ENCODE results near the gene CCDC7.
"Not testable (repeated sequence)": the region's sequence is repeated elsewhere in the genome, so short reads cannot be mapped to it uniquely, and the experiment has no call there.

The CCDC7 gene

GRCh38 chr10:32471232-32471631 lies 25.3 kb downstream of the CCDC7 start:
- Histone ChIP-seq H3K9me3 (ENCODE audit: control insufficient read depth, low read length) (no peaks in the 10 kb centered on the region), H3K27ac (no peak overlapping the region), H3K27me3 (ENCODE audit: control insufficient read depth, insufficient read depth, low read length) (no peaks in the 10 kb centered on the region), H3K9ac (no peak overlapping the region), H3K4me2 (ENCODE audit: low read length) (no peak overlapping the region), H3K4me1 (no peaks in the 10 kb centered on the region), H3K79me2 (no peaks in the 10 kb centered on the region), H2AFZ (no peak overlapping the region), H3K4me3 (ENCODE audit: low read depth, low read length) (no peak overlapping the region), H3K36me3 (ENCODE audit: control insufficient read depth, insufficient read depth, low read length) (no peaks in the 10 kb centered on the region)
- no peak for TF ChIP-seq CTCF (IDR thresholded peaks at IDR 0.05)

GRCh38 chr10:32477499-32477898 lies 31.6 kb downstream of the CCDC7 start:
- no peaks in the 10 kb centered on the region for H3K9me3 ChIP-seq (ENCODE audit: control insufficient read depth, low read length)
- H2AFZ ChIP-seq = no peak overlapping the region
- H3K4me2 ChIP-seq (ENCODE audit: low read length) = no peak overlapping the region
- H3K36me3 ChIP-seq (ENCODE audit: control insufficient read depth, insufficient read depth, low read length) = no peaks in the 10 kb centered on the region
- no peaks in the 10 kb centered on the region for H3K27me3 ChIP-seq (ENCODE audit: control insufficient read depth, insufficient read depth, low read length)
- no peak for TF ChIP-seq CTCF (IDR thresholded peaks at IDR 0.05)
- H3K27ac ChIP-seq = no peak overlapping the region
- H3K79me2 ChIP-seq = no peaks in the 10 kb centered on the region
- no peak overlapping the region for H3K4me3 ChIP-seq (ENCODE audit: low read depth, low read length)
- H3K4me1 ChIP-seq = no peaks in the 10 kb centered on the region
- H3K9ac ChIP-seq = no peak overlapping the region

GRCh38 chr10:32481606-32482005 lies 35.7 kb downstream of the CCDC7 start:
- no peaks in the 10 kb centered on the region for H3K27me3 ChIP-seq (ENCODE audit: control insufficient read depth, insufficient read depth, low read length)
- no peak overlapping the region for H3K9ac ChIP-seq
- no peaks in the 10 kb centered on the region for H3K79me2 ChIP-seq
- no peak overlapping the region for H3K27ac ChIP-seq
- no peaks in the 10 kb centered on the region for H3K4me1 ChIP-seq
- H3K36me3 ChIP-seq (ENCODE audit: control insufficient read depth, insufficient read depth, low read length) = no peaks in the 10 kb centered on the region
- no peaks in the 10 kb centered on the region for H3K9me3 ChIP-seq (ENCODE audit: control insufficient read depth, low read length)
- no peak overlapping the region for H3K4me2 ChIP-seq (ENCODE audit: low read length)
- H2AFZ ChIP-seq = no peak overlapping the region
- TF ChIP-seq CTCF (IDR thresholded peaks at IDR 0.05) = no peak
- H3K4me3 ChIP-seq (ENCODE audit: low read depth, low read length) = no peak overlapping the region

GRCh38 chr10:32483019-32483502 lies 37.1 kb downstream of the CCDC7 start:
- H3K4me3 ChIP-seq (ENCODE audit: low read depth, low read length); H3K9ac ChIP-seq; H3K4me2 ChIP-seq (ENCODE audit: low read length); H3K27me3 ChIP-seq (ENCODE audit: control insufficient read depth, insufficient read depth, low read length); H3K9me3 ChIP-seq (ENCODE audit: control insufficient read depth, low read length); H3K36me3 ChIP-seq (ENCODE audit: control insufficient read depth, insufficient read depth, low read length); H3K27ac ChIP-seq; H3K79me2 ChIP-seq; H3K4me1 ChIP-seq; H2AFZ ChIP-seq: not testable (repeated sequence)

- not testable (repeated sequence) for H3K79me2 ChIP-seq; H3K27ac ChIP-seq; H2AFZ ChIP-seq; H3K27me3 ChIP-seq (ENCODE audit: control insufficient read depth, insufficient read depth, low read length); H3K9me3 ChIP-seq (ENCODE audit: control insufficient read depth, low read length); H3K36me3 ChIP-seq (ENCODE audit: control insufficient read depth, insufficient read depth, low read length); H3K4me2 ChIP-seq (ENCODE audit: low read length); H3K4me3 ChIP-seq (ENCODE audit: low read depth, low read length); H3K9ac ChIP-seq; H3K4me1 ChIP-seq
Observed at GRCh38 chr10:32488038-32488437, 42.1 kb downstream of the CCDC7 start.

- no peaks in the 10 kb centered on the region for H3K9me3 ChIP-seq (ENCODE audit: control insufficient read depth, low read length)
- no peak overlapping the region for H3K4me3 ChIP-seq (ENCODE audit: low read depth, low read length)
- H3K27me3 ChIP-seq (ENCODE audit: control insufficient read depth, insufficient read depth, low read length) = no peaks in the 10 kb centered on the region
- TF ChIP-seq CTCF (IDR thresholded peaks at IDR 0.05) = no peak
- H3K4me2 ChIP-seq (ENCODE audit: low read length) = no peak overlapping the region
- H3K79me2 ChIP-seq = peaks cover 7% of the 10 kb centered on the region
- no peak overlapping the region for H3K27ac ChIP-seq
- no peaks in the 10 kb centered on the region for H3K4me1 ChIP-seq
- no peak overlapping the region for H2AFZ ChIP-seq
- H3K36me3 ChIP-seq (ENCODE audit: control insufficient read depth, insufficient read depth, low read length) = no peaks in the 10 kb centered on the region
- no peak overlapping the region for H3K9ac ChIP-seq
Observed at GRCh38 chr10:32489158-32489557, 43.2 kb downstream of the CCDC7 start.

Measured in parathyroid adenoma (tissue), 2 donors.